Activated naive CD4-positive, alpha-beta T cell treated with anti-CD3 and anti-CD28 coated beads, Interleukin-2, amount 50 U/mL, for 72 hours (primary cell): ENCODE results near the gene NLRC5. TPM values are rescaled to one million over a fixed set of nuclear protein-coding genes. Genes with fewer than 3 reads are reported as not detected.
"Not testable (repeated sequence)": the region's sequence is repeated elsewhere in the genome, so short reads cannot be mapped to it uniquely, and the experiment has no call there.

Experiments
- ATAC-seq, 2 donors: fragments of 150-1000 bp; cut with Tn5 transposase; 2 replicates each; pipeline ENCODE4 v1.10.0; 2021; ENCODE audit warnings: mild to moderate bottlenecking in 2 of 2, moderate library complexity in 2 of 2
- DNase-seq, 2 donors: peaks; one replicate each; pipeline ENCODE4 v3.0.0; 2021 to 2022; ENCODE audit warnings: low spot score in 2 of 2
- H3K27ac Mint-ChIP-seq, 2 donors: one replicate each; pipeline ENCODE4 v1.8.0; 2022; ENCODE audit warnings: mild to moderate bottlenecking in 2 of 2, mixed read lengths in 2 of 2
- H3K36me3 Mint-ChIP-seq, 2 donors: one replicate each; pipeline ENCODE4 v1.8.0; 2022; ENCODE audit warnings: mixed read lengths in 2 of 2
- H3K9me3 Mint-ChIP-seq, 2 donors: one replicate each; pipeline ENCODE4 v1.8.0; 2022; ENCODE audit warnings: mixed read lengths in 2 of 2
- total RNA-seq, 2 donors: library from RNA; stranded (reverse); gene quantifications; one replicate each; pipeline ENCODE4 v1.2.3, GENCODE V29; 2022

NLRC5 gene
- total RNA-seq, 2 donors from 2014 or later, result 231 to 254 TPM

DNA sequence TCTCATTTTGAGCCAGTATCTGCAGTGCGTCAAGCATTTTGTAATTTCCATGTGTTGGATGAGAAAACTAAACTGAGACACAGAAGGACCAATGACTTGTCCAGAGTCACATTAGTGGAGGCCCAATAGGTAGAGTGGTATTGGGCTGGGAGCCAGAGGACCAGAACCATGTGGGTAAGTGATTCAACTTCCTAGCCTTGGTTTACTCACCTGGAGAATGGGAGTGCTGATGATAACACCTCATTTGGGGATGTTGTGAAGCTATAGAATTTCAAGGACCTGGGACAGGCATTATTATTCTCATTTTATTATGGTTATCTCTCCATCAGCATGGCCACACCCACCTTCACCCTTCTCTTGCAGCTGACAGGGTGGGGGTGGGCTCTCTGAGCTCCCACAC is 111.1 kb downstream of the NLRC5 start:
- ATAC-seq (no peak), DNase-seq (no peak)
- Mint-ChIP-seq H3K36me3 (no peaks in the 10 kb centered on the region), H3K9me3 (no peaks in the 10 kb centered on the region), H3K27ac (no peak overlapping the region)

DNA sequence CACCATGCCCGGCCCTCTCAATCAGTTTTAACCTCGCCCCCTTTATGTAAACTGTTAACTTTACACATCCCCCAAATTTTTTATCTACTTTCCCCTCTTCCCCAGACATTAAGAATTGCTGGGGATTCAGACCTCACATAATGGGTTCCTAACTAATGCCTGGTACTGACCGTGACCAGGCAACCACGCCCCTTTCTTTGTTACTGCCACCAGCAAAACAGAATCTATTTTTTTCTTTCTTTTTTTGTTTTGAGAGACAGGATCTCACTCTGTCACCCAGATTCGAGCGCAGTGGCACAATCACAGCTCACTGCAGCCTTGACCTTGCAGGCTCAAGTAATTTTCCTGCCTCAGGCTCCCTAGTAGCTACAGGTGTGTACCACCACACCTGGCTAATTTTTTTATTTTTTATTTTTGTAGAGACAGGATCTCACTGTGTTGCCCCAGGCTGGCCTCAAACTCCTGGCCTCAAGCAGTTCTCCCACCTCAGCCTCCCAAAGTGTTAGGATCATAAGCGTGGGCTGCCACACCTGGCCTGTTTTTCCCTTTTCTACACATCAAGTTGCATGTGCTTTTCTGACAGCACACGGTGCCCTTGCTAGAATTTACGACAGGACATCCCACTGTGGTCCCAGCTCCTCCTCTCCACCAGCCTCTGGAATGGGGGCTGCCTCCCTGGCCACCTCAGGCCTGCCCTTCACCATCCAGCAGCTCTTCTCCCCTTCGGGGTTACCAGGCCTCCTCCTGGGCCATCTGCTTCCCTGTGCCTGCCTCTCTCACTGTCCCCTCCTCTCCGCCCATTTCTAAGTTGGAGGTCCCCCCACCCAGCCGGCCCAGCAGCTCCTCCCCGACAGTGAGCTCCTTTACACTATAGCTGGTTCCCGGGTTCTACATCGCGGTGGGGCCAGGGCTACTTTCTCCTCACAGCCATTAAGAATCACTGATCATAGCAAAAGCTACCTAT is 113.8 kb downstream of the NLRC5 start:
- Mint-ChIP-seq H3K27ac (peak overlapping the region in 1 of 2 donors; percentile 41), H3K36me3 (no peaks in the 10 kb centered on the region), H3K9me3 (no peaks in the 10 kb centered on the region)
- no peak for ATAC-seq
- DNase-seq, result no peak

DNA sequence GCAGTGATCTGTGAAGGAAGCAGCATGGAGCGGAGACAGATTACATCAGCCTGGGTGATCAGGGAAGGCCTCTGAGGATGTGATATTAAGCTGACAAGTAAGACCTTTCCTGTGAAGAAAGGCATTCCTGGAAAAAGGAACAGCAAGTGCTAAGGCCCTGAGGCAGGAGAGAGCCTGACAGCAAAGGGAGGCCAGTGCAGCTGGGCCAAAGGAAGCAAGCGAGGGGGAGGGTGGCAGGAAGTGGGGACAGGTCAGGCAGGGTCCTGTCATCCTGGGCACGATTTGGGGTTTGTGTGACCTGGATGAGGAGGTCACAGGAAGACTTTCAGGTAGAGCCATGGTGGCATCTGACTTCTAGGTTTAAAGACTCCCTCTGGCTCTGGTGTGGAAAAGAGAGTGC is 115.3 kb downstream of the NLRC5 start:
- Mint-ChIP-seq H3K27ac (peak overlapping the region; percentile 1 to 53), H3K9me3 (no peaks in the 10 kb centered on the region), H3K36me3 (no peaks in the 10 kb centered on the region)
- ATAC-seq, result peak in 1 of 2 donors; percentile 65
- DNase-seq, result no peak

DNA sequence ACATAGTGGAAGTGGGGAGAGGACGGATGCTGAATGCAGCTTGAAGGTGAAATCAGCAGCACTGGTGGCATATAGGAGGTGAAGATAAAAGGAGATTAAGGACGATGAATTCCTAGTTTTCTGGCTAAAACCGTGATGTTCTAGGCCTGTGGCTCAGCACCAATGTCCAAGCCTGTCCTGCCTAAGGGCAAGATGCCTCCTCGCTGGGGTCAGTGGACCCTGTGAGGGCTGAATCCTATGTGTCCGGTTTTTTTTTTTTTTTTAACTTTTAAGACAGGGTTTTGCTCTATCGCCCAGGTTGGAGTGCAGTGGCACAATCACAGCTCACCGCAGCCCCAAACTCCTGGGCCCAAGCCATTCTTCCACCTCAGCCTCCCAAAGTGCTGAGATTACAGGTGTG is 115.8 kb downstream of the NLRC5 start:
- peak overlapping the region in 1 of 2 donors; percentile 1 for H3K27ac Mint-ChIP-seq
- ATAC-seq, result no peak

DNA sequence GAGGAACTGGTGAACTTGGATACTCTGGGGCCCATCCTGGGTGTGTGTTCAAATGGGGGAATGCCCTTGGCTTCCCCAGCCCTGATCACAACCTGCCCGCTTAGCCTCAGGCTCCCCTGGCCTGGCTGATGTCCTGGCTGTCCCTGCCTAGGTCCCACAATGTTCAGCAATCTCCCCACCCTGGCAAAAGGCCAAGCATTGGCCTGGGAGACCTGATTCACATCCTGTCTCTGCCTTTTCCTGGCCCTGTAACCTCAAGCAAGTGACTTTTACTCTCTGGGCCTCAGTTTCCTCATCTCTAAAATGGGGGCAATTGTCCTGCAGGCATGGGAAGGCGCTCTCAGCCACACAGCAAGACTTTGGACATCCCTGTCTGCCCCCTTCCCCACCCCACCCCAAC is 117.4 kb downstream of the NLRC5 start:
- DNase-seq (no peak), ATAC-seq (peak; percentile 7 to 61)
- peak overlapping the region in 1 of 2 donors; percentile 50 for H3K27ac Mint-ChIP-seq
- H3K36me3 Mint-ChIP-seq, result no peaks in the 10 kb centered on the region
- no peaks in the 10 kb centered on the region for H3K9me3 Mint-ChIP-seq

More for the DNA sequence above, 115.8 kb downstream of the NLRC5 start:
- no peak for DNase-seq
- Mint-ChIP-seq H3K36me3 (no peaks in the 10 kb centered on the region), H3K9me3 (no peaks in the 10 kb centered on the region)

DNA sequence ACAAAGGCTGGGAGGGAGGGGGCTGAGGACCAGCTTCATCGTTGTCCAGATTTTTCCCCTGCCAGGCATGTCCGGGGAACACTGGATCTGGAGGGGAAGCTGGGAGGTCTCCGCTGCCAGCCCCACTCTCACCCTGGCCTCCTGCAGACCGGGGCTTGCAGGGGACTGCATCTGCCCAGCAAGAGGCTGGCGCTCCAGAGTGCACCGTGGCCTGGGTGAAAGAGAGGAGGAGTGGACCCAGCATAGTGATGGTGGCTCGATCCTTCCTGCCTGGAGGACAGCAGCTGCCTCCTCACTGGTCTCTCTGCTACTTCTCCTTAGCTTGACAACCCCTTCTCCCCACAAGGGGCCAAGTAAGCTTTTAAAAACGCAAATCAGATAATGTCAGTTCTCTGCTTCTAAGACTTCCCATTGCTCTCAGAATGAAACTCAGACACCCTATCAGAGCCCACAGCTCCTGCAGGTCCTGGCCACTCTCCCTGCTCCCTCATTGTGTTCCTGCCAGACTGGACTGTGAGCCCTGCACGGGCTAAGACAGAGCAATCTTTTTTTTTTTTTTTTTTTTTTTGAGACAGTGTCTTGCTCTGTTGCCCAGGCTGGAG is 118.1 kb downstream of the NLRC5 start:
- ATAC-seq (no peak), DNase-seq (no peak)
- H3K36me3 Mint-ChIP-seq, result no peaks in the 10 kb centered on the region
- peak overlapping the region; percentile 16 to 20 for H3K27ac Mint-ChIP-seq
- H3K9me3 Mint-ChIP-seq, result no peaks in the 10 kb centered on the region

DNA sequence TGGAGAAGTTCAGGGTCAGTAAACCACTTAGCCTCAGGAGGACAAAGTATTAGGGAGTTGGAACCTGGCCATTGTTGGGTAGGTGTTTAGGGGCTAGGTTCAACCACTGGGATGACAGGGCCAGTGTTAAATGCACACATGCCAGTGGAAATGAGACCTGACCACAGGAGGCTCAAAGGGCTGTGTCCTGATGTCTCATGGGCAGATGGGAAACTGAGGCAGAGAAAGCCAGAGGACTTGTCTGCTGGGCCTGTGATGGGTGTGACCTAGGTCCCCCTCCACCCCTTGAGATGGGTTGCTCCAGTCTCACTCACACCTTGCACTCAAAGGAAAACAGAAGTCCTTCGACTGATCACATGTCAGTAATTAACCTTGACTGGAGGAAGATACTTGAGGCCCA is 119.1 kb downstream of the NLRC5 start:
- Mint-ChIP-seq H3K36me3 (no peaks in the 10 kb centered on the region), H3K27ac (no peak overlapping the region), H3K9me3 (no peaks in the 10 kb centered on the region)
- no peak for DNase-seq
- no peak for ATAC-seq

DNA sequence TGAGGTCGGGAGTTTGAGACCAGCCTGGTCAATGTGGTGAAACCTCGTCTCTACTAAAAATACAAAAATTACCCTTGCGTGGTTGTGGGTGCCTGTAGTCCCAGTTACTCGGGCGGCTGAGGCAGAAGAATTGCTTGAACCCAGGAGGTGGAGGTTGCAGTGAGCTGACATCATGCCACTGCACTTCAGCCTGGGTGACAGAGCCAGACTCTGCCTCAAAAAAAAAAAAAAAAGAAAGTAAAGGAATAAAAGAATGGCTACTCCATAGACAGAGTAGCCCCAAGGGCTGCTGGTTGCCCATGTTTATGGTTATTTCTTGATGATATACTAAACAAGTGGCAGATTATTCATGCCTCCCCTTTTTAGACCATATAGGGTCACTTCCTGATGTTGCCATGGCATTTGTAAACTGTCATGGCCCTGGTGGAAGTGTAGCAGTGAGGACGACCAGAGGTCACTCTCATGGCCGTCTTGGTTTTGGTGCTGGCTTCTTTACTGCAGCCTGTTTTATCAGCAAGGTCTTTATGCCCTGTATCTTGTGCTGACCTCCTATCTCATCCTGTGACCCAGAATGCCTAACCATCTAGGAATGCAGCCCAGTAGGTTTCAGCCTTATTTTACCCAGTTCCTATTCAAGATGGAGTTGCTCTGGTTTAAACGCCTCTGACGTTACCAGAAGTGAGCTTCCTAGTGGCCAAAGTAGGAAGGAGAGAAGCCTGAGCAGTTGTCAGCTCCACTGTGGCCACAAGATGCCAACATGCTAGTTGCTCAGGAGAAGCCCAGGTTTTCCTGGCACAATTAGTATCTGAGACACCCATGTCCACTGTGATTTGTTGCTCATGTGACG is 120.1 kb downstream of the NLRC5 start:
- DNase-seq, H3K9me3 Mint-ChIP-seq, H3K27ac Mint-ChIP-seq, ATAC-seq, H3K36me3 Mint-ChIP-seq: not testable (repeated sequence)

DNA sequence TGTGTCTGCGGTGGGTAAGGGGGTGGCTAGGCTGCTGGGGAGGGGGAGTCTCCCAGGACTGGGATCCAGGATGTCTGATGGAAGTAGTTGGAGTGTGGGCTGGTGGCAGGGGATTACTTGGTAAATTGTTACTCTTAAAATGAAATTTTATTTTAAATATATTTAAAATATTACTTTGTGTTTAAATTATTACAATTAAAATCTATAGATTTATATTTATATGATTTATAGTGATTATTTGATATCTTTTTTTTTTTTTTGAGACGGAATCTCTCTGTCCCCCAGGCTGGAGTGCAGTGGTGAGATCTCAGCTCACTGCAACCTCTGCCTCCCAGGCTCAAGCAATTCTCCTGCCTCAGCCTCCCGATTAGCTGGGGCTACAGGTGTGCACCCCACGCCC is 121.6 kb downstream of the NLRC5 start:
- Mint-ChIP-seq H3K9me3 (no peaks in the 10 kb centered on the region), H3K27ac (no peak overlapping the region), H3K36me3 (no peaks in the 10 kb centered on the region)
- ATAC-seq, result no peak
- no peak for DNase-seq

DNA sequence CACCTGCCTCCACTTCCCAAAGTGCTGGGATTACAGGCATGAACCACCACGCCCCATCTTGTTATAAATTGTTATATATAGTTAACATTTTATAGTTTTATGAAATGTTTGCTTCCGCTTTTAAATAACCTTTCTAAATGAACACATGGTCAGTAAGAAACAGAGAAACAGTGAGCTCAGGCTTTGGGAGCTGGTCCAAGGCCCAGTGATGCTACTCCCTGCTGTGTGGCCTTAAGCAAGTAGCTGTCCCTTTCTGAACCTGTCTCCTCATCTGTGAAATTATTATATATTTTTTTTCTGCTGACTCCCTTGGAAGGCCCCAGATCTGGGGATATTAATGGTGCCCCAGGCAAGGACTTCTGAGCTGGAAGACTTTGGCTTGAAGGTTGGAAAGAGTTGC is 122.1 kb downstream of the NLRC5 start:
- no peak for ATAC-seq
- Mint-ChIP-seq H3K27ac (no peak overlapping the region), H3K36me3 (no peaks in the 10 kb centered on the region), H3K9me3 (no peaks in the 10 kb centered on the region)
- DNase-seq, result no peak

DNA sequence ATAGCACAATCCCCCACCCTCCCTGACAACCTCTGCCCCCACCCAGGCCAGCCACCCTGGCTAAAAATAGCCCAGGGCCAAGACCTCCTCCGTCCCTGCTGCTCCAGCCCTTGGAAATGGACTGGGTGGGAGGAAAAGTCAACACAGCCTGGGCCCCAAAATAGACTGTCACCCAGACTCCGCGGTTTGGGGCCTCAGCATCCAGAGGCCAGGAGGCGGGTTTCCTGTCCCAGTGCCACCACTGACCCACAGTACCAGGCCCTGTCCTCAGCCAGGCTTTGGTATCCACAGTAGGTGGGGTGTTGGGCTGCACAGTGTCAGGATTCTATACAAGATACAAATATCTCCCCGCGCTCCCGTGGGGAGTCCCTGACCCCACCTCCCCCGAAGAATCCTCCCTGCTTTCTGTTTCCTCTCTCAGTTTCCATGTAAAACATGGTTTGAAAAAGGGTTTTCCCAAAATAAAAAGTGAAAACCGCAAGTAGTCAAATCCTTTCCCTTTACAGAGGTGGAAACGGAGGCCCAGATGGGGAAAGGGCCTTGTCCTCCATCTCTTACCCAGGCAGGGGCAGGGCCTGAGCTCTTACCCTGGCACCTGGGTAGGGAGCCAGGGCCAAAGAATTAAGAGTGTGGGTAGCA is 123.2 kb downstream of the NLRC5 start:
- Mint-ChIP-seq H3K27ac (peak overlapping the region; percentile 44 to 59), H3K9me3 (no peaks in the 10 kb centered on the region), H3K36me3 (no peaks in the 10 kb centered on the region)
- ATAC-seq (peak in 1 of 2 donors; percentile 48), DNase-seq (no peak)

DNA sequence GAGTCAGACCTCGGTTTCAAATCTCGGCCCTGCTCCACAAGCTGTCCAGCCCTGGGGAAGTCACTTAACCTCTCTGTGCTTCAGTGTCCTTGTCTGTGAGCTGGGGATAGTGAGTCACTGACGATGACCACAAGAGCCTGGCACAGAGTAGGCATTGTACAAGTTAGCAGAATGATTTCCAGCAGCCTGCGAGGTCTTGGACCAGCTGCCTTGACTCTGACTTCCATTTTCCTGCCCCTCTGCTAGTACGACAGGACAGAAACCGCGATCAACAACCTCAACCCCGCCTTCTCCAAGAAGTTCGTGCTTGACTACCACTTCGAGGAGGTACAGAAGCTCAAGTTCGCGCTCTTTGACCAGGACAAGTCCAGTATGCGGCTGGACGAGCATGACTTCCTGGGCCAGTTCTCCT is 123.7 kb downstream of the NLRC5 start:
- no peaks in the 10 kb centered on the region for H3K9me3 Mint-ChIP-seq

DNA sequence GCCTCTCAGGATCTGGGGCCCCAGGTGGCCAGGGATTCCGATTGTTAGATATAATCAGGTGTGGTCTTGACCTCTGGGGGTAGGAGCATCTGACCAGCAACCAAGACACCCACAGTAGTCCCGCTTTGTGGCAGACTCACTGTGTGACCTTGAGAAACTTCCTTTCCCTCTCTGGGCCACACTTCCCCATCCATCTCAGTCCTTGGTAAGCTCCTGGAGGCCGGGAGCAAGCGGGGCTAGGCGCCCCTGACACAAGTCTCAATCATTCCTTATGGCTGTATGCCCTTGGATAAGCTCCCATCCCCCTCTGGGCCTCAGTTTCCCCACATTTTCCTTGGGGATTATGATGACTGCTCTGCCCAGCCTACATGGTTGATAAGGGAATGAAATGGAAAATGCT is 124.3 kb downstream of the NLRC5 start:
- ATAC-seq (no peak), DNase-seq (no peak)
- Mint-ChIP-seq H3K36me3 (no peaks in the 10 kb centered on the region), H3K9me3 (no peaks in the 10 kb centered on the region), H3K27ac (peak overlapping the region in 1 of 2 donors; percentile 59)

More for the DNA sequence above, 123.7 kb downstream of the NLRC5 start:
- Mint-ChIP-seq H3K36me3 (no peaks in the 10 kb centered on the region), H3K27ac (peak overlapping the region; percentile 44 to 59)
- DNase-seq (no peak), ATAC-seq (peak in 1 of 2 donors; percentile 81)

DNA sequence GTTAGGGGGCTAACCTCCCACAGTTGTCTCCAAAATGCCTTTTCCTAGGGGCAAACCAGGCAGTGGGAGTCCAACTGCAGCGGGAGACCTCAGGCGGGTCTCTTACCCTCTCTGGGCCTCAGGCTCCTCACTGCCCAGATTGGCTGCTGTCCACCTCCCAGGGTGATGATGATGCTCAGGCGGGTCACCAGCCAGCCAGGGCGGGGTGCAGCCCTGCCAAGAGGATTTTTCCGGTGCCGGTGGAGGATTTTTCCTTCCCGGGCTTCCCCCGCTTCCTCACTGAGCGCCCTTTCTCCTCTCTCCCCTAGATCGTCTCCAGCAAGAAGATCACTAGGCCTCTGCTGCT is 125.8 kb downstream of the NLRC5 start:
- DNase-seq (no peak), ATAC-seq (no peak)
- no peaks in the 10 kb centered on the region for H3K9me3 Mint-ChIP-seq
- no peak overlapping the region for H3K27ac Mint-ChIP-seq
- no peaks in the 10 kb centered on the region for H3K36me3 Mint-ChIP-seq

DNA sequence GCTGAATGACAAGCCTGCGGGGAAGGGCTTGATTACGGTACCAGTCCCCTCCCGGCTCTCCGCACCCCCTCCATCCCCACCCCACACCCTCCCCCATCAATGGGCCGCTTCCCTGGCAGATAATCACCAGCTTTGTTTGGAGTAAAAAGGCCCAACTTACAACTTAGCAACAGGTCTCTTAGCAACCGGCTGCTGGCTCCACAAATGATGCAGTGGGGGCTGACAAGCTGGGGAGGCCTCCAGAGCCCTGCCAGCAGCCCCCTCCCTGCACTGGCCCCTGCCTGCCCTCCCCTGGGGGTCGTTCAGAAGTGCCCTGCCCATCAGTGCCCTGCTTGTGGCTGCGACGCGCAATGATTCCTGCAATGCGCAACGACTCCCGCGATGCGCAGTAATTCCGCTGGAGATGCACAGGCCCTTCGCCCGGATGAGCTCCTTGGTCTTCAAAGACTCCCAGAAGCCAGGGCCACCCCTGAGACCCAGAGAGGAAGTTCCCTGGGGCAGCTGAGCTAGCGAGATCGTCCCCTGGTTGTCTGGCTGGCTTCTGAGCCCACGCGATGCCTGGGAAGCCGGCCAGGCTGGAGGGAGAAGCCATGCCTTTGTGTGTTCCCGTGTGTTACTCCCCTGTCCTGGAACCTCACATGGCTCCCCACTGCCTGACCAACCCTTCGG is 126.3 kb downstream of the NLRC5 start:
- no peak for ATAC-seq
- H3K9me3 Mint-ChIP-seq, result no peaks in the 10 kb centered on the region

DNA sequence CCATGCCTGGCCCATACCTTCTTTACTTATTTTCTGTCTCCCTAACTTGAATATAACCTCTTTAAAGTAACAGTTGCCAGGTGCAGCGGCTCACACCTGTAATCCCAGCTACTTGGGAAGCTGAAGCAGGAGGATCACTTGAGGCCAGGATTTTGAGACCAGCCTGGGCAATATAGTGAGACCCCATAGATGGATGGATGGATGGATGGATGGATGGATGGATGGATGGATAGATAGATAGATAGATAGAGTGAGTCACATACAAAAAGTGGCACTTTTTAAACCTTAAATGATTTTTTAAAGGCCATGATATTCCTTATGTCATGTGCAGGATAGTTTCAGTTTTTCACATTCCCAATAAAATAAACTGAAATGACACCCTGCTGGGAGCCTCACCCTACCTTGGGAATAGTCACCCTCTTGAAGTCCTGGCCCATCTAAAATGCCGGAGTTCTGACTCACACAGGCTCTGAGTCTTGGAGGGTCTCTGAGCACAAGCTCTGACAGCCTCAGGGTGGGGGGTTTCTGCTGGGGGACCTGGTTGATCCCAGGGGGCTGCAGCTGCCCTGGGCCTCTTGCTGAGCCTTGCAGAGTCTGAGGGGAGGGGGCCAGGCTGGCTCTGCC is 129.2 kb downstream of the NLRC5 start:
- no peaks in the 10 kb centered on the region for H3K36me3 Mint-ChIP-seq
- DNase-seq (no peak), ATAC-seq (no peak)
- peak overlapping the region in 1 of 2 donors; percentile 68 for H3K27ac Mint-ChIP-seq
- no peaks in the 10 kb centered on the region for H3K9me3 Mint-ChIP-seq

More for the DNA sequence above, 126.3 kb downstream of the NLRC5 start:
- no peak for DNase-seq
- Mint-ChIP-seq H3K27ac (peak overlapping the region in 1 of 2 donors; percentile 38), H3K36me3 (no peaks in the 10 kb centered on the region)
